K562 (cell line): Measurements from ENCODE around the gene PIK3R4. TPM values are rescaled to one million over a fixed set of nuclear protein-coding genes. Genes with fewer than 3 reads are reported as not detected.

Source experiments
- ATAC-seq: fragments of 200-7000 bp; cut with Tn5 transposase; 3 replicates; pipeline ENCODE4 v1.9.1; 2020; ENCODE audit warnings: moderate library complexity
- BruUV-seq: library from RNA; stranded (reverse); fragments of 400-500 nt; replicated peaks from 2 replicates; lab custom pipeline; 2021; lab: Mats Ljungman, UMichigan
- CTCF ChIA-PET: fragments of 300-600 bp; formaldehyde crosslinking; extraction: SDS; loops from one replicate; lab custom pipeline; 2021; ENCODE audit warnings: low intra/inter-chr PET ratio; lab: Yijun Ruan, JAX
- POLR2A ChIA-PET: fragments of 300-600, 350-650 bp; sonication (Branson Sonifier 250); formaldehyde crosslinking; extraction: SDS; loops from one replicate; lab custom pipeline; 2021; ENCODE audit warnings: antibody characterized with exemption, inconsistent platforms; lab: Yijun Ruan, JAX
- DNase-seq, 4 experiments: peaks; one replicate each; pipeline versions ENCODE4 v3.0.0 to v3.0.0-alpha.2; 2011 to 2018; ENCODE audit warnings: low spot score in 3 of 4, mixed read lengths in 3 of 4; ENCODE audit errors: extremely low read depth in 1 of 4
- FAIRE-seq: peaks from 2 replicates; lab custom pipeline; 2011; peaks lifted over from hg19 to GRCh38; lab: Jason Lieb, UNC
- H2AFZ ChIP-seq: 2 replicates; pipeline ENCODE4 v1.6.0; 2011; ENCODE audit warnings: low read depth, low read length, control low read depth, inconsistent platforms
- H3K27ac ChIP-seq: fragments of 200-600 bp; 3 replicates; pipeline ENCODE4 v1.8.0; 2011; ENCODE audit warnings: low read depth, mild to moderate bottlenecking, control low read depth, inconsistent platforms, low read length, moderate library complexity, mixed read lengths; ENCODE audit errors: extremely low read depth
- H3K27me3 ChIP-seq, 2 experiments: fragments of 300-600 bp in 1 of 2; 2 replicates in 1 of 2; 3 replicates in 1 of 2; pipeline versions ENCODE4 v1.6.0 to v1.8.0; 2011; ENCODE audit warnings: inconsistent platforms in 2 of 2, low read length in 2 of 2, mild to moderate bottlenecking in 1 of 2, mixed read lengths in 1 of 2, moderate library complexity in 1 of 2; ENCODE audit not compliant: control insufficient read depth in 2 of 2, insufficient read depth in 2 of 2
- H3K36me3 ChIP-seq: fragments of 300-600 bp; 3 replicates; pipeline ENCODE4 v1.8.0; 2011; ENCODE audit warnings: mild to moderate bottlenecking, low read length, inconsistent platforms; ENCODE audit not compliant: control insufficient read depth, insufficient read depth
- H3K4me1 ChIP-seq, 2 experiments: fragments of 200-600 bp in 1 of 2; replicated peaks in 1 of 2; 2 replicates in 1 of 2; 3 replicates in 1 of 2; pipeline versions ENCODE4 v1.5.1 to v1.8.0; 2011; ENCODE audit warnings: inconsistent platforms in 2 of 2, low read length in 2 of 2, mild to moderate bottlenecking in 1 of 2, mixed read lengths in 1 of 2, moderate library complexity in 1 of 2; ENCODE audit not compliant: control insufficient read depth in 2 of 2, insufficient read depth in 2 of 2
- H3K4me2 ChIP-seq: 2 replicates; pipeline ENCODE4 v1.6.1; 2011; ENCODE audit warnings: low read length, control low read depth, inconsistent platforms, mixed read lengths; ENCODE audit not compliant: insufficient read depth
- H3K4me3 ChIP-seq: fragments of 200-600 bp; sonication (generic), shearing (Covaris generic); 2 replicates; pipeline ENCODE4 v1.5.1; 2016; ENCODE audit warnings: control low read depth, inconsistent platforms
- H3K79me2 ChIP-seq: fragments of 200-600 bp; 3 replicates; pipeline ENCODE4 v1.8.0; 2011; ENCODE audit warnings: low read length, inconsistent platforms; ENCODE audit not compliant: control insufficient read depth, insufficient read depth
- H3K9ac ChIP-seq, 2 experiments: 2 replicates each; pipeline versions ENCODE4 v1.6.0 to v1.6.1; 2011; ENCODE audit warnings: low read depth in 2 of 2, low read length in 2 of 2, control low read depth in 1 of 2, inconsistent platforms in 1 of 2, mild to moderate bottlenecking in 1 of 2, mixed read lengths in 1 of 2; ENCODE audit not compliant: insufficient read depth in 1 of 2
- H3K9me1 ChIP-seq: one replicate; pipeline ENCODE4 v1.6.0; 2011; ENCODE audit warnings: inconsistent platforms, mild to moderate bottlenecking, low read length, moderate library complexity; ENCODE audit not compliant: control insufficient read depth, insufficient read depth
- H3K9me3 ChIP-seq: replicated peaks from 2 replicates; pipeline ENCODE4 v1.5.1; 2011; ENCODE audit warnings: low read depth, low read length, inconsistent platforms; ENCODE audit not compliant: control insufficient read depth, insufficient read depth
- H4K20me1 ChIP-seq: replicated peaks from 2 replicates; pipeline ENCODE4 v1.6.1; 2011; ENCODE audit warnings: low read length, inconsistent platforms, mixed read lengths; ENCODE audit not compliant: control insufficient read depth, insufficient read depth
- CHD4 ChIP-seq: fragments of 200-600 bp; sonication (generic); IDR thresholded peaks from 3 replicates; pipeline ENCODE4 v1.6.1; 2012; ENCODE audit warnings: low read depth, mild to moderate bottlenecking, mixed read lengths, low read length, inconsistent platforms; ENCODE audit not compliant: insufficient read depth, insufficient replicate concordance, poor library complexity, severe bottlenecking
- EWSR1 ChIP-seq: fragments of 450-650 bp; IDR thresholded peaks from 2 replicates; pipeline ENCODE4 v1.6.1; 2018; ENCODE audit warnings: borderline replicate concordance, mild to moderate bottlenecking, low read depth, moderate library complexity; ENCODE audit not compliant: partially characterized antibody
- KLF13 ChIP-seq: fragments of 450-650 bp; IDR thresholded peaks from 2 replicates; pipeline ENCODE4 v1.6.1; 2016; ENCODE audit warnings: missing genetic modification characterization, low read depth, mild to moderate bottlenecking, missing compliant biosample characterization, moderate library complexity, borderline replicate concordance
- TRIM24 ChIP-seq, 2 experiments: fragments of 450-650 bp; IDR thresholded peaks; 2 replicates each; pipeline ENCODE4 v1.6.1; 2016
- TSC22D4 ChIP-seq: fragments of 450-650 bp; IDR thresholded peaks from 2 replicates; pipeline ENCODE4 v1.6.1; 2016; ENCODE audit warnings: missing genetic modification characterization, missing biosample characterization, control low read depth
- ZHX1 ChIP-seq: fragments of 150-350 bp; conservative IDR thresholded peaks from 2 replicates; pipeline ENCODE4 v1.6.1; 2014; ENCODE audit warnings: low read length
- WGBS: fragments of 100-300 bp; shearing (Covaris generic); methylation state at CpG from one replicate; pipeline ENCODE4 v1.1.6; 2016; ENCODE audit warnings: low coverage, mixed read lengths; ENCODE audit not compliant: insufficient coverage; ENCODE audit errors: missing lambda C conversion rate; 5-methylcytosine and 5-hydroxymethylcytosine counted together
- in situ Hi-C: fragments of 300-500 bp; cut with MboI; formaldehyde crosslinking; loops from 4 replicates; pipeline ENCODE4 v1.15.0; 2018; ENCODE audit warnings: inconsistent platforms, mixed read lengths
- intact Hi-C: fragments of 100-400 bp; cut with micrococcal nuclease; formaldehyde crosslinking; loops from 2 replicates; pipeline ENCODE4 v1.14.2; 2022
- polyA plus RNA-seq, 8 experiments: library from polyadenylated mRNA; depleted of rRNA in 4 of 8; stranded (reverse) in 5 of 8; unstranded in 3 of 8; fragments of >200 nt; fragmentation: Nextera tagmentation in 2 of 8; fragmentation: Illumina TruSeq in 1 of 8; extraction: Ambion mirVana in 2 of 8; extraction: Trizol in 1 of 8; gene quantifications; 2 replicates each; pipeline versions ENCODE4 v1.2.1 to v1.2.3, GENCODE V29; 2011 to 2014; ENCODE audit warnings: inconsistent platforms in 1 of 8, missing spikeins in 1 of 8
- total RNA-seq, 7 experiments: library from RNA; depleted of rRNA in 6 of 7; stranded (reverse); fragments of >200 nt in 6 of 7; fragmentation: Illumina TruSeq in 2 of 7; extraction: Trizol in 2 of 7; gene quantifications; 2 replicates each; pipeline versions ENCODE4 v1.2.1 to v1.2.3, GENCODE V29; 2011 to 2021; ENCODE audit warnings: low replicate concordance in 1 of 7
- TF ChIP-seq, protein P1 (sequence below), 2 experiments: fragments of 450-650 bp in 1 of 2; sonication (generic) in 1 of 2; formaldehyde crosslinking in 1 of 2; IDR thresholded peaks in 1 of 2; conservative IDR thresholded peaks in 1 of 2; 2 replicates each; pipeline versions ENCODE4 v1.6.1 to v1.8.1; 2016 to 2023; ENCODE audit warnings: mild to moderate bottlenecking in 2 of 2, moderate library complexity in 2 of 2, inconsistent platforms in 1 of 2, missing genetic modification reagents in 1 of 2

PIK3R4 gene
- total and polyA plus RNA-seq, 9 of the 15 experiments (the other 6 are each of a cell fraction or from before 2014, with no cell fraction given) = 20.6 to 45.8 (median 26.0) TPM

- no peak for TF ChIP-seq ZHX1
- TF ChIP-seq, protein P1, sequence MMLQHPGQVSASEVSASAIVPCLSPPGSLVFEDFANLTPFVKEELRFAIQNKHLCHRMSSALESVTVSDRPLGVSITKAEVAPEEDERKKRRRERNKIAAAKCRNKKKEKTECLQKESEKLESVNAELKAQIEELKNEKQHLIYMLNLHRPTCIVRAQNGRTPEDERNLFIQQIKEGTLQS (IDR thresholded peaks at IDR 0.05) = no peak
- TF ChIP-seq, protein P1 (CRISPR knock-in tag; conservative IDR thresholded peaks at IDR 0.05) = no peak
- TF ChIP-seq KLF13 (tag) = no peak
- no peak for TF ChIP-seq CHD4
- no peak for TF ChIP-seq TSC22D4 (tag)
- no peak for TF ChIP-seq TRIM24 (IDR thresholded peaks at IDR 0.05)
- no peak for TF ChIP-seq EWSR1
- ATAC-seq (no peak), FAIRE-seq (no peak), DNase-seq (no peak)
- Histone ChIP-seq H3K4me3 (no peak overlapping the region), H3K4me2 (no peak overlapping the region), H3K79me2 (no peaks in the 10 kb centered on the region), H3K9me3 (no peaks in the 10 kb centered on the region), H3K9ac (no peak overlapping the region), H3K27me3 (no peaks in the 10 kb centered on the region), H3K27ac (no peak overlapping the region), H2AFZ (no peak overlapping the region), H3K9me1 (no peaks in the 10 kb centered on the region), H4K20me1 (no peaks in the 10 kb centered on the region), H3K4me1 (no peaks in the 10 kb centered on the region), H3K36me3 (0 out of 3 replicates have a peak, but pooled peaks cover 3% of the 10 kb centered on the region)
- POLR2A ChIA-PET = interaction anchor here (0.7 kb wide), 1 partner anchor 65 kb away, joined by 3 read pairs; no protein-coding TSS in a partner anchor
- CTCF ChIA-PET = no interaction called here
- WGBS = 24% methylated on average over 2 of the region's 2 CpGs
- BruUV-seq = no TSS peak
- in situ Hi-C loops (no loop called here), intact Hi-C loops (no loop called here)
Observed at GRCh38 chr3:130663092-130663491, 83.5 kb downstream of the PIK3R4 start.
